NCI-H1436 treated with DMSO at 0.1 percent for 48 hours (cell line): ENCODE data around the gene HIVEP1.

ENCODE experiments used
- DNase-seq: peaks from one replicate; lab custom pipeline; 2025; lab: John Stamatoyannopoulos, UW

HIVEP1 gene

GRCh38 chr6:11994875-11995461 lies 17.1 kb upstream of the HIVEP1 start:
- DNase-seq, result no peak

DNA sequence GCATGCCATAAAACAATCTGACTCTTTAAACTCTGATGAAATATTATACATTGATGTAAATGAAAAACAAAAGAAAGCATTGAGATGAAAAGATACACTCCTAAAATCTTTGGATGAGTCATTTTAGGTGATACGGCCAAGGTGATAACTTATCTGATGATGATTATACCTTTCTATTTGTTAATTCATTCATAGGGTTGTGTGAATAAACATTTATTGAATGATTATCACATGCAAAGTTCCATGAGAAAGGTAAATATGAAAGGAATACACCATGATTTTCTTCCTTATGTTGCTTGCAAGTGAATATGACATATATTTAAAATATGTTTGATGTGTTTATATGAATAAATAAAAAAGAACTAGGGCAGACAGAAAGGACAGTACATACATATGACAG lies 15.4 kb upstream of the HIVEP1 start:
- no peak for DNase-seq

DNA sequence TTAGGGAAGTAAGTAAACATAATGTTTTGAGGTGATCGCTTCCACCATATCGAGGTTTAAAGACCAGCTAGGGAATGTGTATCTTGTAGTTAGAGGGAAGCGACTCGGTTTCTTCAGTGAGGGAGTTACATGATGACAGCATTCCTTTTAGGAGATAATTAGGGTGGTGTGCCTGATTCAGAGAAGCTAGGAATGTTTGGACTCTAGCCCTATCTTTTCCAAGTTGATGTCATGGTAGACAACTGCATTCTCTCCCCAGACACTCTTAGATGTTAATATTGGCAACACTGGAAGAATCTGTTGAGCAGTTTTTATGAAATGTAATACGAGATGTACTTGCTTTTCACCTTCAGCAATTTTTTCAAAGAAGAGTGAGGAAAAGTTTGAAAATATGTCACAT lies 12.9 kb upstream of the HIVEP1 start:
- no peak for DNase-seq

GRCh38 chr6:12000174-12000573 lies 11.9 kb upstream of the HIVEP1 start:
- no peak for DNase-seq

GRCh38 chr6:12001004-12001705 lies 11.0 kb upstream of the HIVEP1 start:
- no peak for DNase-seq

DNA sequence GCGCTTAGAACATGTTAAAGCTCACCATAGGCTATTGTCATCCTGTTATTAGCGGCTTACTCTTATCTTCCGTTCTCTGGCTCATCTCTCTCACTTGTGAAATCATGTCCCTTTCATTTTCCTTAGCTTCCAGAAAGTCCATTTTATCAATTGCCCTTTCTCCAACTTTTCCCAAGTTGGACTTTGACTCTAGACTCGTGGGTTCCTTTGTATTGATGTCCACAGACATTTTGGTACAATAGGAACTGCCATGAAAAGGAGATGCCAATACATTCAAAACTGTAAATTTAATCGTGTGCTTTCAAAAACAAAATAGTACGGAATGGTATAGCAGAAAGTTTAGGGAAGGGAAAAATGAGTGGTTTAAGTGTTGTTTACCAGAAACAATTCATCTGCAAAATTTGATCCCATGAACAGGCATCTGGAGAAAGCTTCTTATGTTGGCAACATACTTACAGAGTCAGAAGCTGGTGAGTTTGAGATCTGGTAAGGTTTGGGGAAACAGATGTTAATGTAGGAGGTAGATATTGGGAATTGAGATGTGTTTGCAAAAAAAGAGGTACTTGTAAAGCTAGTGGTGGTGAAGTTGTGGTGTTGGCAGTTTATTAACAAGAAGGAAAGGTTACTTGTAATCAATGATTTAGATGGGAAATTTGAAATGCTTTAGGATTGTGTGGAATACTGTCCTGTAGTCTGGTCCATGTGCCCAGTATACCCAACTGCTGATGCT lies 10.2 kb upstream of the HIVEP1 start:
- no peak for DNase-seq

DNA sequence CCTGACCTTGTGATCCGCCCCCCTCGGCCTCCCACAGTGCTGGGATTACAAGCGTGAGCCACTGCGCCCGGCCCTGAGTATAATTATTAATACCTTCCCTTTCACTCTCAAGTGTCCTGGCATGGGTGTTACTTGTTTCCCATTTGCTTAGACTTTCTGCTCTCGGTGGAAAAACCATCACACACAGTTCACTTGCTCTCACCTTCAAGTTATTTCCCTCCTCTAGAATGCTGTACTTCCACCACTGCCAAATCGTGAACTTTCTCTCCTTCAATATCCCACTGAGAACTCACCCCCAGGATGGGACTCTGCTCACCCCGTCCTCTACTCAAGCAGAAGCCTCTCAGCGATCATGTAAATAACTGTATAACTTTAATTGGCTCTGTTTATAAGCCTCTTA lies 4.6 kb upstream of the HIVEP1 start:
- DNase-seq, result no peak

DNA sequence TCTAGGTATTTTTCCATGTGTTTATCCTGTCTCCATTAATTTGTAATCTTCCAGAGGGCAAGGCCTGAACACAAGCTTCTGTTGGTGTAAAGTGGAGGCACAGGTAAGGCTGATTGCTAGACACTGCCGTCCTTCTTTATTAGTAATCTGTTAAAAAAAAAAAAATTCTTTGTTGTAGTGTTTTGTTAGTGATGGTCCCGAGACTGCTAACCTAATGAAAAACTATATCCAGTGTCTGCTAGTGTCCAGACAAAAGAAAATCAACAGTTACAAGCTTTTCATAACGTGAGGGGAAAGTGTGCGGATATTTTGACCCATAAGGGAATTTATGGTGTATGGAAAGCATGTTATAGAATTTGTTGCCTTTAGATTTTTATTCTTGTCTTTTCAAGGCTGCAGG lies 4.2 kb upstream of the HIVEP1 start:
- no peak for DNase-seq

DNA sequence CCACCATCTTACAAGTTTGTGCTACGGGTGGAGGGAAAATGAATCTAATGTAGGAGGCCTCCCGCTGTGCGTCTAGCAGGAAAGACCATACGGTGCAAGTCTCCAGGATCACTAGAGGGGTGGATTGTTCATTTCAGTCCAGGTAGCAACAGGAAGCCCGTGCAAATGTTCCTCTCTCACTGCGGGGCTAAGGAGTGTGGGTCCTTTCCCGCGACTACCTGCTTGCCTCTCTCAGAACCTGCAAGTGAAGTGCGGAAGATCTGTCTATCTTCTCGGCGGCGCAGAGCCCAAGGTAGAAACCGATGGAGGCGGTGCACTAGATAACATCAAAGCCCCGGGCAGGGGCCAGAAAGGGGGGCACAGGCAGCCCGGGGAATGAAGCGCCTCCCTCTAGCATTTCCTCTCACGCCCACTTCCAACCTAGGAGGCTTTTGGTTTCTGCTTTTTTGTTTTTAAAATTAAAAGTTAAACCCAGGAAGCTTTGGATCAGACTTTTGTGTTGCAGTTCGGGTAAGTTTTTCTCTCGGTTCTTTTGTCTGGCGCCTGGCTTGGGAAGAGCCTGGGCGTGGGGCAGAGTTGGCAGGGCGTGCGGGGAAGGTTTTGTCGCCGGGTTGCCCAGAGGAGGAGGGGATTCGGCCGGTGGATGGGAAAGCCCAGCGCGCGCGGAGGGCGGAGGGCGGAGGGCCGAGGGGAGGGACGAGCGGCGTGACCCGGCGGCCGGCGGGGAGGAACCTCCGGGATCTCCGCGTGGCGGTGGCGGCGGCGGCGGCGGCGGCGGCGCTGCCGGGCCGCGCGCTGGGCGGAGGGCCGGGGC lies 3.5 kb upstream of the HIVEP1 start:
- DNase-seq, result no peak

DNA sequence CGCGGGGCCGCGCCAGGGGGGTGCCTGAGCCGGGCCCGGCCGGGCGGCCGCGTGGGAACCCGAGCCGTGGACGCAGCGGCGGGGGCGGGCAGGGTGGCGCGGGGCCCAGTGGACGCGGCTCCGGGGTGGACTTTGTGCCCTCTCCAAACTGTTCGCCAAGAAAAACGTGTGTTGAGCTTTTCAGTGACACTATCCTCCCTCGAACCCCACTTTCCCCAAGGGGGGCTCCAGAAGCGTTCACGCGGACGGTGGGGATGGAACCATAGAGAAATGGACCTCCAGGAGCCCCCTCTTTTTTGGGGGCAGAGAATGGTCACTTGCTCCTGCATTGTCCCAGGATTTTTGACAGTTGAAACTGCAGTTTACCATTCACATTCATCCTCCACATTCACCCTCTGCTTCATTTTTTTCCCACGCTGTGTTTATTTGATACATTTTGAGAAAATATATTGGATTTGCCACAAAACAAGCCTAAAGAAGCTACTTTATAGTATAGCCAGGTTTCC lies 2.9 kb upstream of the HIVEP1 start:
- no peak for DNase-seq

DNA sequence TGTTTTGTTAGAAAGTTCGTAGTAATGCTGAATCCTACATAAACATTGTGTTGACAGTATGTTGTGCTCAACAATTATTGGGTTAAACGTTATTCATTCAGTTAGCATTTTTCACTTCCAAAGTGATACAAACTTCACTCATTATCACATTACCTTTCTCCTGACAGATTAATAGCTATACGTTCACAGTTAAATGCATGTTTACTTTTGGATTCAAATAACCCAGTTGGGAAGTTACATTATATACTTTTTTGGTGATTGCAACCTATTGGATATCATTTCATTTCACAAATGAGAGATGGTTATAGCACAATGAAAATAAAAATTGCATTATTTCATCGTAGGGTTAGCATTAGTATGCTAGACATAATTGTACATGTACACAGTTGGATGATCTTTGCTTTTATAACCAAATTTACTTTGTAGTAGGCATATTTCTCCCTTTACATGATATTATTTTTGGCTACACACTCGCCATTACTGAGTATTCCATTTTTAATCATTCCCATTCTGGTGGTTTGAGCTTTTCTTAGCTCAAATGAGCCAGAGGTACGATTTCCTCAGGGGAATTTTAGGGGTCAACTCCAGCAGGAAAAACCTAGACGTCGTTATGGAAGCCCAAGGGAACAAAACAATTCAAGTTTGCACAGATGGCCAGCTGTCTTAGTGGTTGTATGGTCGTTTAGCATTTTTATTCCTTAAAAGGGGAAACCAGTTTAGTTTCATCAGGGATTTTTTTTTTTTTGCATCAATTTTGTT lies 2.1 kb upstream of the HIVEP1 start:
- no peak for DNase-seq

DNA sequence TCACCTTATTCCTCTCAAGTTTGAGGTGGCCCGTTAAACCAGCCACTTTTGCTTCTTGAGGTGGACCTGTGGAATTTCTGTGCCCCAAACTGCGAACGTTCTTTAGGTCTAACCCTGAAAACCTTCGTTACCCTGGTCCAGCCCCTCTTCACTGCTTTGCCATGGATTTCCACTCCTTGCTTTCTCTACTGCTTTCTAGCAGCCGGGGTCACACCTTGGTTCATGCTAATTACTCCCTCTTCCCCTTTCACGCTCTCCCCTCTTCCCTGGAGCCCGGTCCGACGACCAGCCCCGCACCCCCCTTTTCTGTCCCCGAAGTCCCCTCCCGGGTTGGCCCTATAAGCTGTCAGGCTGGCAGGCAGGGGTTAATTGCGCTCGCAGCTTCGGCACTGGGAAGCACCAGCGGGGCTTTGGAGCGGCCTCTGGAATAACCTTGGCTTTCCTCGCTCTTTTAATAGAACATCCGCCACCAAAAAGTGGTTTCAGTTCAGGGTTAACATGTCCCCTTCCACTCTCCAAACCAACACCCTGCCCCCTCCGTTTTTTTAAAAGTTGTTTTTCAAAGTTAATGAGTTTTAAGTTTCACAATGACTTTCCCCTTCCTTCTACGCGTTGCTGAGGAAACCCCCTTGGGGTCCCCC lies 1.4 kb upstream of the HIVEP1 start:
- DNase-seq, result peak; percentile 51

DNA sequence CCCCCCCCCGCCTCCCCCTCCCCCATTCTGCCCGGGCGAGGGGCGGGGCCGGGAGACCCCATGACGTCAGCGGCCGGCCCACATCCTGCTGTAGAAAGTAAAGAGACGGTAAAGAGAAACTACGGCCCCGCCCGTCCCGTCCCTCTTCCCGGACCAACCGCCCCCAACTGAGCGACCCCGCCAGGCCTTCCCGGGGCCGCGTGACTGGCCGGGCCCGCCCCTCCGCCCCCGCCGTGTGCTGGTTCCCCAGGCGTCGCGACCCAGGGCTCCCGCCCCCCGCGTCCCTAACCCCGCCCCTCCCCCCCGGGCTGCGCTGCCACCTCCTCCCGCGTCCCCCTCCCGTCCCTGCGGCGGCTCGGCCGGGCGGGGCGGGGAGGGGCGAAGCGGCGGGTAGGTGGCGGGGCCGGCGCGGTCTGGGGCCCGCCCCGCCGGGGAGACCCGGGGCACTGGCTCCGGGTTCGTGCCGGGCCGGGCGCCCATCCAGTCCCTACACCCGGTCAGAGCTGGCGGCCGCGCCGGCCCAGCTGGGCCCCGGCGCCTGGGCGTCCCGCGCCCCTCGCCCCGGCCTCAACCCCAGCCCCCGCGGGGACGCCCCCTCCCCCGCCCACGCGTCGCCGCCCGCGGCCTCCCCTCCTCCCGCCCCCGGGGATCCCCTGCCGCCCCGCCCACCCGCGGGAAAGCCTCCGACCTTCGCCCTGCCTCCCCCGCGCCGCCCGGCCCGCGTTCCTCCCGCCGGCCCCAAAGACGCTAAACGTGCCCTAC lies 655 bp upstream of the HIVEP1 start:
- DNase-seq, result peak; percentile 75

- DNase-seq, result no peak
Measured at GRCh38 chr6:12012558-12013306, 620 bp downstream of the HIVEP1 start.

GRCh38 chr6:12013307-12013719 lies 1.2 kb downstream of the HIVEP1 start:
- DNase-seq, result no peak

DNA sequence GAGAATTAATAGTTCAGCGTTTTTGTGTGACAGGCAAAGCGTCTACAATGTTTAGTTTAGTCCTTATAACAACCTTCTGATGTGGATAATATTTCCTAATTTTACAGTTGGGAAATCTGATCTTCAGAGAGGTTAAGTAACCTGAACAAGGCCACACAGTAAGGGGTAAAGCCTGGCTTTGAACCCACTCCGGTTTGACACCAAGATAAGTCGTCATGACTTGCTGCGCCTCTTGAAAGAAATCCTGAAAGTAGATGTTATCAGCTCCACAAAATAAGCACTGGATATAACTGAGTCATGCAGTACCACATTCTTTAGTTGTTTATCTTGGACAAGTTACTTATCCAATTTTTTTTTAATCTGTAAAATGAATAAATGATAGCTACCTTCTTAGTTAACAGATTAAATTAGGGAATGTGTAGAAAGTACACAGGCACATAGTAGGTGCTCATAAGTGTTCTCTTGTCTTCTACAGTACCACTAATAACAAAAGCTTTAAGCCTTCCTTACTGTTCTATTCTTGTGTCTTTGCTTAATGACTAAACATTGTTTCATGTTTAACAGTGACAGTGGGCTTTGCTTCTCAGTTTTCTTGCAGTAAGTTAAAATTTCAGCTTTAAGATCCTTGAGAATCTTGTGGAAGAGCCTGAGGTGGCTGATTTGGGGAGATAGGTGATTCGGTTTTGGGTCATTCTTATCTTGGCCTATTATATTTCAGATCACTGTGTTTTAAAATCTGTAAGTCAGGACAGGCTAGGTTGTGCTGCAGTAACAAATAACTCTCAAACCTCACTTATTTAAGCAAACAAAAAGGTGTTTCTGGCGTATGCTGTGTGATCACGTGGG lies 2.1 kb downstream of the HIVEP1 start:
- DNase-seq, result no peak

GRCh38 chr6:12014873-12015149 lies 2.7 kb downstream of the HIVEP1 start:
- DNase-seq, result no peak

- no peak for DNase-seq
Measured at GRCh38 chr6:12017263-12017662, 5.2 kb downstream of the HIVEP1 start.

- no peak for DNase-seq
Measured at GRCh38 chr6:12017876-12018401, 5.8 kb downstream of the HIVEP1 start.
